Right atrium auricular region (tissue), 2 donors: ENCODE data around the gene ORC5. TPM values are rescaled to one million over a fixed set of nuclear protein-coding genes. Genes with fewer than 3 reads are reported as not detected.

ENCODE experiments used
- DNase-seq: peaks from one replicate; pipeline ENCODE4 v3.0.0-alpha.2; 2019; ENCODE audit warnings: low spot score
- H3K27ac ChIP-seq, 2 donors: fragments of 200-600 bp; sonication (generic); 1 replicate in 1 of 2; 2 replicates in 1 of 2; pipeline ENCODE4 v1.5.1; 2016 to 2019
- H3K27me3 ChIP-seq, 2 donors: fragments of 200-600 bp; sonication (generic); one replicate each; pipeline versions ENCODE4 v1.5.1 to v1.6.0; 2017 to 2019
- H3K36me3 ChIP-seq: fragments of 200-600 bp; sonication (generic); one replicate; pipeline ENCODE4 v1.5.1; 2016
- H3K4me1 ChIP-seq, 2 donors: fragments of 200-600 bp; sonication (generic); one replicate each; pipeline versions ENCODE4 v1.5.1 to v1.6.0; 2017 to 2019
- H3K4me3 ChIP-seq, 2 donors: fragments of 200-600 bp; sonication (generic); 1 replicate in 1 of 2; 2 replicates in 1 of 2; pipeline ENCODE4 v1.5.1; 2017 to 2019; ENCODE audit warnings: mild to moderate bottlenecking in 1 of 2, moderate library complexity in 1 of 2
- H3K9me3 ChIP-seq, 2 donors: fragments of 200-600 bp; sonication (generic); one replicate each; pipeline ENCODE4 v1.5.1; 2019
- CTCF ChIP-seq, 2 donors: fragments of 200-600 bp; sonication (generic); IDR thresholded peaks; one replicate each; pipeline ENCODE4 v1.5.1; 2019; ENCODE audit warnings: antibody characterized with exemption in 2 of 2
- total RNA-seq, 2 donors: library from RNA; depleted of rRNA; stranded (reverse); fragments of >200 nt; gene quantifications; one replicate each; pipeline ENCODE4 v1.1.0, GENCODE V29; 2016

ORC5 gene
- total RNA-seq, 2 donors from 2014 or later: 5.5 to 11.9 TPM

DNA sequence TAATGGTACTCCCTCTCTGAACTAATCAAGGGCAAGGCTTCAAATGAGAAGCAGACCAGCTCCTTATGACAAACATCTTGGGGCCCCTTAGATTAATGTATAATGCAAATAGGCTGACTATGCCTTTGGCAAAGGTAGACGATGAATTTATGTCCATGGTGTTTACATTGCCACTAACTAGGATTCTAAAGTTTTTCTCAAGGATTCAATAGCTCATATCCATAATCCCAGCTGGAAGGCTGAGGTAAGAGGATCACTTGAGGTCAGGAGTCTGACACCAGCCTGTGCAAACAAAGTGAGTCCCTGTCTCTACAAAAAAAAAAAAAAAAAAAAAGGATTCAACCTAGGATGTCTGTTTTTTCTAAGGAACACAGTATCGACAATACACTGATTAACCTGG is 96.5 kb downstream of the ORC5 start:
- Histone ChIP-seq H3K27ac (no peak overlapping the region), H3K27me3 (no peaks in the 10 kb centered on the region), H3K4me1 (no peaks in the 10 kb centered on the region), H3K36me3 (no peaks in the 10 kb centered on the region), H3K9me3 (no peaks in the 10 kb centered on the region), H3K4me3 (no peak overlapping the region)
- DNase-seq: no peak
- no peak for TF ChIP-seq CTCF (IDR thresholded peaks at IDR 0.05)

GRCh38 chr7:104106108-104106905 is 101.5 kb downstream of the ORC5 start:
- Histone ChIP-seq H3K9me3 (no peaks in the 10 kb centered on the region), H3K36me3 (no peaks in the 10 kb centered on the region), H3K27me3 (no peaks in the 10 kb centered on the region), H3K27ac (no peak overlapping the region), H3K4me1 (no peaks in the 10 kb centered on the region), H3K4me3 (no peak overlapping the region)
- no peak for TF ChIP-seq CTCF (IDR thresholded peaks at IDR 0.05)
- no peak for DNase-seq

GRCh38 chr7:104098890-104099289 is 108.9 kb downstream of the ORC5 start:
- H3K27ac ChIP-seq: no peak overlapping the region
- no peak for TF ChIP-seq CTCF (IDR thresholded peaks at IDR 0.05)
- H3K36me3 ChIP-seq: no peaks in the 10 kb centered on the region
- DNase-seq: no peak
- H3K9me3 ChIP-seq: no peaks in the 10 kb centered on the region
- no peak overlapping the region for H3K4me3 ChIP-seq
- H3K4me1 ChIP-seq: no peaks in the 10 kb centered on the region
- H3K27me3 ChIP-seq: no peaks in the 10 kb centered on the region

GRCh38 chr7:104096683-104097082 is 111.1 kb downstream of the ORC5 start:
- Histone ChIP-seq H3K4me1 (no peaks in the 10 kb centered on the region), H3K27me3 (no peaks in the 10 kb centered on the region), H3K9me3 (no peaks in the 10 kb centered on the region), H3K36me3 (no peaks in the 10 kb centered on the region), H3K27ac (no peak overlapping the region), H3K4me3 (no peak overlapping the region)
- no peak for DNase-seq
- no peak for TF ChIP-seq CTCF (IDR thresholded peaks at IDR 0.05)

- H3K27me3 ChIP-seq: no peaks in the 10 kb centered on the region
- DNase-seq: no peak
- H3K4me1 ChIP-seq: no peaks in the 10 kb centered on the region
- no peak for TF ChIP-seq CTCF (IDR thresholded peaks at IDR 0.05)
- H3K9me3 ChIP-seq: no peaks in the 10 kb centered on the region
- H3K4me3 ChIP-seq: no peak overlapping the region
- no peaks in the 10 kb centered on the region for H3K36me3 ChIP-seq
- no peak overlapping the region for H3K27ac ChIP-seq
These were observed 114.7 kb downstream of the ORC5 start for GRCh38 chr7:104093127-104093526.

GRCh38 chr7:104091242-104091641 is 116.6 kb downstream of the ORC5 start:
- no peaks in the 10 kb centered on the region for H3K27me3 ChIP-seq
- DNase-seq: no peak
- no peak for TF ChIP-seq CTCF (IDR thresholded peaks at IDR 0.05)
- H3K4me1 ChIP-seq: no peaks in the 10 kb centered on the region
- H3K36me3 ChIP-seq: no peaks in the 10 kb centered on the region
- H3K27ac ChIP-seq: no peak overlapping the region
- no peaks in the 10 kb centered on the region for H3K9me3 ChIP-seq
- no peak overlapping the region for H3K4me3 ChIP-seq
